ENCODE measurements around the gene CTBP2.

The CTBP2 gene

DNA sequence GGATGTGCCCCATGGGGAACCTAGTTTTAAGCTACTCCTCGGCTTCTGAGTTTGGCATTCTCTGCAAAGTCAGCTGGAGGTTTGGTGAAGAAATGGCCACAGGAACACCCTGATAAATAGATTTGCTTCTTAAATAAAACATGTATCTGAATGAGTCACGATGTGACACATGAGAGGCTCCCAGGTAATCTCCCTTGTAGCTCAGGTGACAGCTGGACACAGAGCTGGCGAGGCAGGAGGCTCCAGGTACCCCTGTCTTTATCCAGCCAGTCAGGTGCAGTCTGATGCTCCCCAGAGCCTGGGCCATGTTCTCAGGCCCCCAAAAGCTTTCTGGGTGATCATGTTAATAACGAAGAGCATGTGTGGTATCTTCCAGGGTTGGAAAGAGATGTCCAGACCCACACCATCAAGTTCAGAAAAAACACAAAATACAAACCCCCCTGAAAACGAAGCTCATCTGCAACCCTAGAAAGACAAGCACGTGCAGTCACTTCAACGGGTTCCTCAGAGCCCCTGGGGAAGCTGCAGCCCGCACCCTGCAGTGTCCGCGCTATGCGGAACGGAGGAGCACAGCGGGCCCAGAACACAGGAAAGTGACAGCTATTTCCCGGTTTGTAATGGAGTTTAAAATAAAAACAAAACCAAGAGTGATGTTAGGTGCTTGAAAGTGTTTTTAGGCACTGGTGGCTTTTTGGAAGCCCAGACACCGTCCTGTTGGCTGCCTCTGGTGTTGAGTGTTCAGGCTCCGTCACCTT lies 149.0 kb downstream of the CTBP2 start:
- TF ChIP-seq CREB1 (IDR thresholded peaks at IDR 0.05; ENCODE audit: low read depth): no peak
- TF ChIP-seq REST (IDR thresholded peaks at IDR 0.05; ENCODE audit: low read depth): no peak
- no peak for TF ChIP-seq MAX (IDR thresholded peaks at IDR 0.05)
- TF ChIP-seq EP300 (IDR thresholded peaks at IDR 0.05; ENCODE audit: borderline replicate concordance): no peak
- TF ChIP-seq TCF12 (IDR thresholded peaks at IDR 0.05; ENCODE audit: low read depth): no peak

GRCh38 chr10:125010362-125010761 lies 150.0 kb downstream of the CTBP2 start:
- TF ChIP-seq NFIC (IDR thresholded peaks at IDR 0.05): no peak
- no peak for TF ChIP-seq YY1 (IDR thresholded peaks at IDR 0.05; ENCODE audit: low read depth)
- TF ChIP-seq TCF12 (IDR thresholded peaks at IDR 0.05; ENCODE audit: low read depth): no peak
- TF ChIP-seq TEAD4 (IDR thresholded peaks at IDR 0.05): no peak
- no peak for TF ChIP-seq REST (IDR thresholded peaks at IDR 0.05; ENCODE audit: low read depth)
- TF ChIP-seq CREB1 (IDR thresholded peaks at IDR 0.05; ENCODE audit: low read depth): no peak
- no peak for TF ChIP-seq CEBPB (IDR thresholded peaks at IDR 0.05)
- TF ChIP-seq RAD21 (IDR thresholded peaks at IDR 0.05; ENCODE audit: low read depth): no peak
- no peak for TF ChIP-seq USF1 (IDR thresholded peaks at IDR 0.05)
- no peak for TF ChIP-seq EGR1 (IDR thresholded peaks at IDR 0.05)
- no peak for TF ChIP-seq TAF1 (IDR thresholded peaks at IDR 0.05; ENCODE audit: low read depth)
- no peak for TF ChIP-seq FOXM1 (IDR thresholded peaks at IDR 0.05; ENCODE audit: borderline replicate concordance, low read depth)
- TF ChIP-seq MAX (IDR thresholded peaks at IDR 0.05): no peak
- TF ChIP-seq EP300 (IDR thresholded peaks at IDR 0.05; ENCODE audit: borderline replicate concordance): no peak

DNA sequence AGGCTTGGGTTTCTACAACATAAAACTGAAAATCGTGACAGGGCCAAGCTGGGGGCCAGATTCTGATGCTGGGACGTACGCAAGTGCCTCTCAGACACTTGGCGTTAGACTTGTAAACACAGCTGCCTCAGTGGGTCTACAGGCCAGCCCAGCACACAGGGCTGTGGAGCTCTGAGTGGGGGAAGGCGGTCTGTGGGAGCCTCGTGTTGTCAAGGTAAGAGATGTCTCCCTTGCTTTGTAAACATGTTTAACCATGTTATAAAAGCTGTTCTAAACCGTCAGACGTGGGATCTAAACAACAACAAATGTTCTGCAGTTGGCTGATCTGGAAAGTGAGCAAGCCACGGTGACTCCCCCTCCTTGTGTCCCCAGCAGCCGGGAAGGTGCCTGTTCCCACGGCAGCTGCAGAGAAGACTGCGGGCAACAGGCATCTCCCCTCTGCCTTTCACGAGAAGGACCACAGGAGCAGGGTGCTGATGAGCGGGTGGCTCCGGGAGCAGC lies 150.7 kb downstream of the CTBP2 start:
- TF ChIP-seq CREB1 (IDR thresholded peaks at IDR 0.05; ENCODE audit: low read depth): no peak

GRCh38 chr10:125008689-125009638 lies 151.4 kb downstream of the CTBP2 start:
- TF ChIP-seq YY1 (IDR thresholded peaks at IDR 0.05; ENCODE audit: low read depth): no peak
- TF ChIP-seq RAD21 (IDR thresholded peaks at IDR 0.05; ENCODE audit: low read depth): no peak
- no peak for TF ChIP-seq MAX (IDR thresholded peaks at IDR 0.05)
- no peak for TF ChIP-seq CREB1 (IDR thresholded peaks at IDR 0.05; ENCODE audit: low read depth)
- TF ChIP-seq TCF12 (IDR thresholded peaks at IDR 0.05; ENCODE audit: low read depth): no peak
- TF ChIP-seq ZBTB7A (IDR thresholded peaks at IDR 0.05; ENCODE audit: low read depth): no peak
- no peak for TF ChIP-seq TAF1 (IDR thresholded peaks at IDR 0.05; ENCODE audit: low read depth)
- TF ChIP-seq FOXM1 (IDR thresholded peaks at IDR 0.05; ENCODE audit: borderline replicate concordance, low read depth): no peak
- TF ChIP-seq CEBPB (IDR thresholded peaks at IDR 0.05): no peak
- TF ChIP-seq EP300 (IDR thresholded peaks at IDR 0.05; ENCODE audit: borderline replicate concordance): no peak
- no peak for TF ChIP-seq NFIC (IDR thresholded peaks at IDR 0.05)
- no peak for TF ChIP-seq EGR1 (IDR thresholded peaks at IDR 0.05)
- no peak for TF ChIP-seq REST (IDR thresholded peaks at IDR 0.05; ENCODE audit: low read depth)
- TF ChIP-seq USF1 (IDR thresholded peaks at IDR 0.05): no peak
- no peak for TF ChIP-seq TEAD4 (IDR thresholded peaks at IDR 0.05)

Data from Ishikawa (cell line).